GM18526 (cell line): Measurements from ENCODE around the gene SLCO2A1.

Experiments
- POLR2A ChIP-seq: IDR thresholded peaks from 3 replicates; pipeline ENCODE4 v1.6.1; 2011; ENCODE audit not compliant: insufficient read length; ENCODE audit errors: extremely low read depth

The SLCO2A1 gene

DNA sequence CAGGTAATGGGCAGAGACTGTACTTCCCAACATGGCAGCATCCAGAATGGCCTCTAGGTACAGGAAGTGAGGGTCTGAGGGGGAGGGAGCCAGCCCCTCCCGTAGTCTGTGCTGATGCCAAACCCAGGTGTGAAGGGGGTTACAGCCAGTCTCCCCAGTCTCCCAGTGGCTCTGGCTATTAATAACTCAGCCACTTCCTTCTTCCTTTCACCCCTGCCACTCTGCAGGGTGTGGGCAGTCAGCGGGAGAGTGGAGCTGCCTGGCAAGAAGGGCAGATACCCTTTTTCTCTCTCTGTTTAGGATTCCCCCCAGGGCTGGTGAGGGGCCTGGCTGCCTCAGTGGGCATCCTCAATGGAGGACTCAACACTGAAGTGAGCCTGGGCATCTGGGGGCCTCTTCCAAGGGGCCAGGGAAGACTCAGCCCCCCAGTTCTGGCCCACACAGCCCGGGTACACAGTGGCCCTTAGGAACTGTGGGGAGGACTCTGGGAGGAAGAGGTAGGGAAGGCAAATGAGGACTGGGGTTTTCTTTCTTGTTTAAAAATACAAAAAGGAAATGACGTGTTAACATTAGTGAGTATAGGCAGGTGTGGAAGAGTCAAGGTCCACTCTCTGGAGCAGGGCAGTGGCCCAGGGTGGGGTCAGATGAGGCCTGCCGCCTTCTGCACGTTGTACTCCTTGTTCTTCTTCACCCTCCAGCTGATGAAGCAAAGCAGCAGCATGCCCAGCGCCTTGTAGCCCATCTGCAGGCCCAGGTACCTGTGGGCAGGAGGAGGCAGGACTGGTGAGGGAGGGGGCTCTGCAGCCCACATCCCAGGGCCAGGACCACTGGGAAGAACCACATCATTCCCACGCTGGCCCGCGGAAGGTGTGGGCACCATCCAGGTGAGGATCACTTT is 95.4 kb downstream of the SLCO2A1 start:
- TF ChIP-seq POLR2A: no peak

DNA sequence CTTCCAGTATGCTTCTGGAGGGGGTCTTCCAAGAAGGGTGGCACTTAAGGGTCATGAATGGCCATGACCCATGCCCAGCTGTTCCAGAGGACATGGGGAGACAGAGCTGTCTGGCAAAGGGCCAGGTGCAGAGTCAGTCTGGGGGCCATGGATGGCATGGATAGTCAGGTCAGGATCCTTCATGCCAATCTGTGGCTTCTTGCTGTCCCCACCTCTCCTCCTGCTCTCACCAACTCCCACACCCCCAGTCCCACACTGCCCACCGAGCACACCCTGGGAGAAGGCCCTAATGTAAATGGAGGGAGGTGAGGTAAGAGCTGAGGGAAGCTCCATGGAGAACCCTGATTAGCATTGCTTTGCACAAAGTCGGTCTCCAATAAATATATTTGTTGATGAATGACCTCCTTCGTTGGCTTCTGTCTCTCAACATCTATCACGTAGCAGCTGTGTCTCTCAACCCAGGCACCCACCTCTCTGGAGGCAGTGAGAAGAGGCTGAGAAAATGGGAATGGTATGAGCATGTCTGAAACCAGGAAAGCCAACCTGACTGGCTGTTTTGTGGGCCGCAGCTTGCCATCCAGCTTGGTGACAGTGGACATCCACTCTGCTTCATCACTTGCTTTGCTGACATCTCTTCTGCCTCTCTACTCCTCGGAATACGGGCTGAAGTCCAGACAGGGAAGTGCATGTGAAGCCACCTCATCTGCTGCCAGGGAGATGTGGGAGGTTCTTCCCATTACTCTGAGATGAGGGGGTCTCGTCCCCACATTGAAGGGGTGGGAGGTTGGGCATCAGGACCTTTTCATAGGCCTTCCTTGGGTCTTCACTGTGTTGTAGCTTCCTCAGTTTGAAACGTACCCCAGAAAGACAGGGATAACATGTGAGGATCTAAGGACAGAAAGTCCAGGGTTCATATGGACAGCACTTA is 96.4 kb downstream of the SLCO2A1 start:
- no peak for TF ChIP-seq POLR2A

DNA sequence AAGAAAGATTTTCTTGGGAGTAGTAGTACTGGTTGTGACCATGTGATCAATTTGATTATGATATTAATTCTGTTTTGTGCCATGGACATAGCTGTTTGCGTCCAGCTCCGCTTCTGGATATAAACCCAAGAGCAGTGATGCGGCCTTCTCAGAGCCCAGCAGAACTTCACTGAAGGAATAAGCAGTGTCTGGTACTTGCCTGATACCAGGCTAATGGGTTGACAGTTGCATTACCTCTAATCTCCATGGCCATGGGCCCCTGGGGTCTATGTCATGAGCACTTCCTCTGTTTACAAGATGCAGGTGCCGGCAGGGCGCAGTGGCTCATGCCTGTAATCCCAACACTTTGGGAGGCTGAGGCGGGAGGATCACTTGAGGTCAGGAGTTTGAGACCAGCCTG is 97.7 kb downstream of the SLCO2A1 start:
- TF ChIP-seq POLR2A: no peak

DNA sequence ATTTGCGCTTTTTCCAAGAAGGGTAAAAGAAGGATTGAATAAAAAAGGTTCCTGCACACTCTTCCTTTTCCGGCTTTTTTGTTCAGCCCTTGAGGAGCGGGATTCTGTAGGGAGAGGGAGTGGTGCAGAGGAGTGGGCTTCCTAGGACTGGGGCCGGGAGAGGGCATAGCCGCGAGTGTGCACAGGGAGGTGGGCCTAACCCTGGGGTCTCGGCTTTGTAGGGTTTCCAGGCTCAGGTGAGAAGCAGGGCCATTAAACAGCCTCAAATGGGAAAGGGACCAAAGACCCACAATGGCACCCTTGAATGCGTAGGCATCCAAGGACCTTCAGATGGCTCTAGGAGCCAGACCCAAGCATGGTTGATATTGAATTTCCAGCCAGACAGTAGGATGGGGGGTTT is 98.6 kb downstream of the SLCO2A1 start:
- no peak for TF ChIP-seq POLR2A

DNA sequence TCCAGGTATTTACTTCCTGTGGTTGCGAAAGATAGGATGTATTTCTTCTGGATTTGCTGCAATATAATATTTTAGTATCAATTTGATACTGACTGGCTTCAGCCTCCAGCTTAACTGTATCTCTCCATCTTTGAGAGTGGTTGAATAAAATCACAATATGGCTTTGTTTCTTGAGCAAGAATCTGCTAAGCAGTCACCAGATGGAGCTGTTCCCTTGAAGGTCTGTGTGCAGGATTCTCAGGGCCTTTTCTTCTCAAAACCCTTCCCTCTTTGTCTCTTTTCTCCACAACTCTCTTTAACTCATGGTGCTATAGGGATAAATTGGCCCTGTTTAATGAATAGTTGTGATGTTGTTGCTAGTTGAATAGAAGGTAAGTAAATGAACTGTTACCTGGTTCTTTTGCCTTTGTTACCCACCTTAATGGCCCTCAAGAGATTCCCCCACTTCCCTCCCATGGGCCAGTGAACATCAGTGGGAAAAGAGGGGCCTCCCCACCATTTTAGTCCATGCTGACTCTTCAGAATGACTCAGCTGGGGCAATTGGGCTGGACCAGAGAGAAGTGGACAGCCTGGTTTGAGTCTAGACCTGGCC is 99.3 kb downstream of the SLCO2A1 start:
- no peak for TF ChIP-seq POLR2A

DNA sequence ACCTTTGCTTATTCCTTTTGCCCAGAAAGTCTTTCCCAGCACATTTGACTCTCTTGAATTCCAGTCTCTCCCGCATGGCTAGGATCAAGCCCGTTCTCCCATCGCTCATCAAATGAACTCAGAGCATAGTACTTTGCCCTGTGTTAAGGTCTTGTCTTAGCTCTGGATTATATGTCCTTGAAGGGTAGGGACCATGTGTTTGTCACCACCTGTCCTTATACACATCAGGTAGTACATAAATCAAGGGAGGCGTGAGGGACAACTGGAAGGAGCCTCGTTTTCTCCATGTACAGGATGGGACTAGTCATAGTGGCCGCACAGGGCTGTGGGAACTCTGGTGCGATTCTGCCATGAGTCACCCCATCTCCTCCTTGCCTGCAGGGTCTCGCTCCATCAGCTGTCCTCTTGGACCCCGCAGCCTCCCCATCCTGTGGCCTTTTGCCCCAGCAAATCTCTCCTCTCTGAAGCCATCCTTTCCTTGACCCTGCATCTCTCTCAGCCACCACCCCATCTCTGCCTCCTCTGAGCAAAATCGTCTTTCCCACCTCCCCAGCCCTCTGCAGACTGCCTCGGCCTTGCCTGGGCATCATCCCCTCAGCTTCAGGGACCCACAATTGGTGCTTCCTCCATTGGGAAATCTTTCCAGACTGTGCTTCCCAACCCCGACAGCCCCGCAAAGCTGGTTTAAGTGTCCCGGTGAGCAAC is 100.7 kb downstream of the SLCO2A1 start:
- no peak for TF ChIP-seq POLR2A

DNA sequence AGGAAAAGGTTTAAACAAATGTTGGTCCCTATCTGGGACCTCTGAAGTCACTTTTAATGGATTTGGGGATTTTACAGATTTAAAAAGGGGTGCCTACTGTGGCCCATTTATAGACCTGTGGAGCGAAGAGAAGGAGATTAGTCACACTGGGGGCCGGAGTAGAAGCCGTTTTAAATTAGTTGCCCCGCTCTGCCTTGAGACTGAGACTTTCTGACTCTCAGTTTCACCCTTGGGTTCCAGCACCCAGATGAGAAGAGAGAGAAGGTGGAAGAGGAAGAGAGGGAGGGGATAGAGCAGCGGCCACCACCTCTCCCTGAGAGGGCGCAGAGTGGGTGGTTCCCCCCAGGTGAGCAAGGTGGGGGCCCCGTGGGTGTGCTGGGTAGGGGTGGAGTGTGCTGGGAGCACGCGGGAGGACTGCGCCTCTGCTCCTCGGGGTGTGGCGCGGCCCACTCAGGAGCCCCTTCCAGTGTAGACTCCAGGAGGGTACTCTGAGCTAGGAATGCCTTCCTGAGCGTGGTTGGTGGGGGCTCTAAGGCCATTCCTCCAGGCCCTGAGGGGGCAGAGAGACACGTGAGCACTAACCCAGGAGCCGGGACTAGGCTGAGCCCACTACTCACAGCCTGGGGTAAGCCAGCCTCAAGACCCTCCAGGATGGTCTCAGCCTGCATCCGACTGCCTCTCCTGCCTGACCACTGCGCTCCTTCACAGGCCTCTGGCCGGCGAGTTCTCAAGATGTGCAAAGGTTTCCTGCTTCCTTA is 101.4 kb downstream of the SLCO2A1 start:
- no peak for TF ChIP-seq POLR2A

DNA sequence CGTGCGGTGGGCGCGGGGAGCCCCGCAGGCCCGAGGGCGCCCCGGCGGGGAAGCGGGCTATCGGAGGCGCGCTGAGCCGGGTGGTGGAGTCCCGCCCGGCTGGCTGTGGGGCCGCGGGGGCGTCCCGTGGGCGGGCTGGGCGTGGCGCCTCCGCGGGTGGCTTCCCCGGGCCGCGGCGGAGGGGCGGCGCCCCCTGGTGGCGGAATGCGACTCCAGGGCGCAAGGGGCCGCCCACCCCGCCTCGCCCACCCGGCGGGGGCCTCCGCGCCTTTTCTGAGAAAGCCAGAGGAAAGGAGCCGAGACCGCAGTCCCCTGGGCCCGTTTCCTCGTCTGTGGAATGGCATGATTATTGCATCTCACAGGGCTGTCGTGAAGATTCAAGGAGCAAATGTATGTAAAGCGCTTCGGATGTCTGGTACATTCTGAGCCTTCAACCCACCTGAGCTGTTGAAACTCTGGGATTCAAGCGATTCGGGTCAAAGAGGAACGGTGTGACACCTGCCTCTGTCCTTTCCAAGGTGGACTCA is 102.1 kb downstream of the SLCO2A1 start:
- TF ChIP-seq POLR2A: no peak

DNA sequence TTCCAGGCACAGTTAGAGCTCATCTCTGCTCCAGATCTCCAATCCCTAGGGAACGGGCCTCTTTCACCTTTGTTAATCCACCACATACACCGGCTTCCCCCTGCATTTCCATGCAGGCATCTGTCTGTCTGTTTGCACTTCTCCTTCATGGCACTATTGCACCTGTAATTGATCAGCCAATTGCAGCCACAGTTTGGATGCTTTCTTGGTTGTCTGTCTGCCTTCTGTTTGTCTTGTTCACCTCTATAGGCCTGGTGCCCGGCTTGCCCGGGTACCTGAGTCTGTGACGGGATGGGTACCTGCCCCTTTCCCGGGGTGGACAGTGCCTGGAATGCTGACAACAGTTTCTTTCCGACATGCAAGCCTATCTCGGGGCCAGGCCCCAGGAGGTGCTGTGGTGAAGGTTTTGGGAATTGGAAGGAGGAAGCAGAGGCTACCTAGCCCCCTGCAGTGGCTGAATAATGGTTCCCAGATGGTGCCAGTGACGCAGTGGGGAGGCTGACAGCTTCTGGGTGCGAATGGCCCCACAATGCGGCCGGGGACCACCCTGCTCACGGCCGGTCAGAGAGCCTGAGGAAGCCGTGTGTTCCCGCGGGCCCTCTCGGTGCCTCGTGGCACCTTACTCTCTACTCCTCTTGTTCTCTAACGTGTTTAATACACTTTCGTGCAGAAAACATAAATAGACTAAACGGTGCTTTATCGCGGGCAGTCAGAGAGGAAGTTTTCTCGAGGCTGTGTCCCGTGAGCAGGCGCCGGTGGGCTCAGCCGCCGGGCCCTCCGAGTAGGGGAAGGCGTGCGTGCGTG is 102.8 kb downstream of the SLCO2A1 start:
- TF ChIP-seq POLR2A: no peak

DNA sequence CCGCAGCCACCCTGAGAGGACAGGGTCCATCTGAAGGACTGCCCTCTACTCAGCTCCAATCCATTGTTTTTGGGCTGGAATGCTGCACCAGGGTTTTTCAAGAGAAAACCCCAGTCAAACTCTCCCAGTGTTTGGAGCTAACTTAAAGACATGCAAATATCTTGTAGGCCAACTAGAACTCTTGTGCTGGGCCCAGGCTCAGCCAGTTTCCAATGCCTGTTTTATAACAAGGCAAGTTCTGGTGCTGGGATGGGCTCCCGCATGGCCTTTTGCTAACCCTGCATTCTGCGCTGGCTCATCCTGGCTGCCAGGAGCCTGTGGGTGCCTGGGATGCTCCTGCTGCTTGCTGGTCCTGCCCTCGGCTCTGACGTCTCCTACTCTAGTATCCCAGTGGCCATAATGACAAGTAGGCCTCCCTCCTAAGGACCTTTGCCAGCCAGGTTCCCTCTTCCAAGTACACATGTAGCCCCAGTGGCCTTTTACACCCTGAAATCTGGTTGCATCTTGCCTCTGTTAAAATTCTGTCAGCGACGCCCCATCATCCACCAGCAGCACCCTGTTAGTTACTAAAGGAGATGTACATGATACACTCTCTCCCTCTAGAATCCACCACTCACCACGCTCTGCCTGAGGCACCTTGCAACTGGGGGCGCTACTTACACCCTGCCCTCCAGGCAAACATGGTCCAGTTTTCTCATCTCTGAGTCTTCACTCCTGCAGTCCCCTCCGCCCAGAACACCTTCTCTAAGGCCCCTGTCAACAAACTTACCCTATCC is 103.6 kb downstream of the SLCO2A1 start:
- no peak for TF ChIP-seq POLR2A

DNA sequence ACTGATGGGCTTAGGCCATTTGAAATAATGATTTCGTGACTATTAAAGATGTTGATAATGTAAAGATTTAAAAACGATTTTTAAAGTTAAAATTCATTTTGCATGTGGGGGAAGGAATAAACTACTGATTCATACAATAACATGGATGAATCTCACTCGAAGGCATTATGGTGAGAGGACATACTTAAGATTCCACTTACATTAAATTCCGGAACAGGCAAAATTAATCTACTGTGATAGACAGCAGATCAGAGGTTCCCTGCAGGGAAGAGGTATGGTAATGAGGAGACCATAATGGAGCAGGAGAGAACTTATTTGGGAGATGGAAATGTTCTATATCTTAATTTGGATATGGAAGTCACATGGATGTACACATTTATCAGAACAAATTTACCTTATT is 105.7 kb downstream of the SLCO2A1 start:
- TF ChIP-seq POLR2A: no peak

DNA sequence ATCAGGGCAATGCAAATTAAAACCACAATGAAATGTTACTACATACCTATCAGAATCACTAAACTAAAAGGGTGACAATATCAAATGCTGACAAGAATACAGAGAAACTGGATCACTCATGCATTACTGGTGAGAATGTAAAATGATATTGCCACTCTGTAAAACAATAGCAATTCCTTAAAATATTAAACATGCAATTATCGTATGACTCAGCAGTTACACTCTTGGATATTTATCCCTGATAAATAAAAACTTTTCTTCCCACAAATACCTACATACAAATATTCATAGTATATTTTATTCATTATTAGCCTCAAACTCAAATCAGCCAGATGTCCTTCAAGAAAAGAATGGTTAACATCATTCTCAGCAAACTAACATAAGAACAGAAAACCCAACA is 108.1 kb downstream of the SLCO2A1 start:
- TF ChIP-seq POLR2A: no peak
